ENCODE data around the gene MYH8.

The MYH8 gene

DNA sequence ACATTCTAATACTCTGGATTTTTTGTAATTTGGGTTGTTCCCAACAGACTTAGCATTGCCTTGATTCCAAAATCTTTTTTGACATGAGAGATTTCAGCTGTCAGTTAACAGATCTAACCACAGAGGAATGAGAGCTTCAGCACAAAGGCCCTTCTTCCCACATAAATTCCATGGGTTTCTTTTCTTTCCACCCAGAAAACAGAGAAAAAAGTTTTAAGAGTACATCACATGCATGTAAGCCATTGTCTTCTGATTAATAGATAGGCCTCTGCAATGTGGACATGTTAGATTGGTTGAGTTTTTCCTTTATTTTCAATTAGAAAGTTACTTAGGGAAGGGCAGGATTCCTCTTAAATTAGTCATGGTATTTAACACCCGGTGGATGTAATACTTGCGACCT is 939 bp downstream of the MYH8 start:
- no peak for TF ChIP-seq CTCF (IDR thresholded peaks at IDR 0.05; ENCODE audit: low read length, missing control alignments)
- no peak for DNase-seq (ENCODE audit: low read depth)
- H3K4me3 ChIP-seq (replicated peaks; ENCODE audit: low read depth, low read length): no peak overlapping the region

DNA sequence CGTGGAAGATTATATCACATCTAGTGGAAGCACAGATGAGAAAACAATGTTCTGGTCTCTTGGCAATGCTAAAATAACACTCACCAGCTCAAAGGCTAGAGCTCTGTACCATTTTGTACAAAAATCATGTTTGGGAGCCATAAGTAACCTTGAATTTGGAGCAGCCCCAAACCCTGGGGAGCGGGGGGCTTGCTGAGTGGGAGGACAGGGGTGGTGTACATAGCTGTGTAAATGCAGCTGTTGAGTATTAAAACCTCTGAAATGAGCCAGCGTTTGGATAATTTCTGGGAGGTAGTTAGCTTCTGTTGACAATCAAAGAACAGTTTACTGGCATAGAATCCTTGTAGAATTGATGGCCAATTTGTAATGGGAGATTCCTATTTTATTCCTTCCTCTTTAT is 4.3 kb downstream of the MYH8 start:
- no peak for TF ChIP-seq CTCF (IDR thresholded peaks at IDR 0.05; ENCODE audit: low read length, missing control alignments)
- H3K4me3 ChIP-seq (replicated peaks; ENCODE audit: low read depth, low read length): no peak overlapping the region
- DNase-seq (ENCODE audit: low read depth): no peak

GRCh38 chr17:10415161-10415560 is 6.6 kb downstream of the MYH8 start:
- no peak overlapping the region for H3K4me3 ChIP-seq (replicated peaks; ENCODE audit: low read depth, low read length)
- TF ChIP-seq CTCF (IDR thresholded peaks at IDR 0.05; ENCODE audit: low read length, missing control alignments): no peak
- no peak for DNase-seq (ENCODE audit: low read depth)

GRCh38 chr17:10403589-10403988 is 18.2 kb downstream of the MYH8 start:
- TF ChIP-seq CTCF (IDR thresholded peaks at IDR 0.05; ENCODE audit: low read length, missing control alignments): no peak
- no peak overlapping the region for H3K4me3 ChIP-seq (replicated peaks; ENCODE audit: low read depth, low read length)
- no peak for DNase-seq (ENCODE audit: low read depth)

GRCh38 chr17:10398352-10398751 is 23.4 kb downstream of the MYH8 start:
- no peak overlapping the region for H3K4me3 ChIP-seq (replicated peaks; ENCODE audit: low read depth, low read length)
- TF ChIP-seq CTCF (IDR thresholded peaks at IDR 0.05; ENCODE audit: low read length, missing control alignments): no peak
- DNase-seq (ENCODE audit: low read depth): no peak

GRCh38 chr17:10396524-10397163 is 25.1 kb downstream of the MYH8 start:
- no peak for DNase-seq (ENCODE audit: low read depth)
- H3K4me3 ChIP-seq (replicated peaks; ENCODE audit: low read depth, low read length): no peak overlapping the region
- TF ChIP-seq CTCF (IDR thresholded peaks at IDR 0.05; ENCODE audit: low read length, missing control alignments): no peak

GRCh38 chr17:10394201-10394887 is 27.4 kb downstream of the MYH8 start:
- no peak for DNase-seq (ENCODE audit: low read depth)
- TF ChIP-seq CTCF (IDR thresholded peaks at IDR 0.05; ENCODE audit: low read length, missing control alignments): no peak
- H3K4me3 ChIP-seq (replicated peaks; ENCODE audit: low read depth, low read length): no peak overlapping the region

All from fibroblast of pulmonary artery (primary cell).